WI38 (cell line): ENCODE measurements around the gene SYT8.
A peak's percentile ranks its signal among the peaks of the same experiment; 100 is the strongest.

ENCODE experiments used
- H3K4me3 ChIP-seq: 2 replicates; pipeline ENCODE4 v1.5.1; 2011; ENCODE audit warnings: low read depth, mild to moderate bottlenecking, control low read depth, low read length
- TF ChIP-seq, protein P1 (sequence below): IDR thresholded peaks from 2 replicates; pipeline ENCODE4 v1.5.1; 2012; ENCODE audit warnings: low read depth, mild to moderate bottlenecking, control low read depth, low read length

Gene SYT8

DNA sequence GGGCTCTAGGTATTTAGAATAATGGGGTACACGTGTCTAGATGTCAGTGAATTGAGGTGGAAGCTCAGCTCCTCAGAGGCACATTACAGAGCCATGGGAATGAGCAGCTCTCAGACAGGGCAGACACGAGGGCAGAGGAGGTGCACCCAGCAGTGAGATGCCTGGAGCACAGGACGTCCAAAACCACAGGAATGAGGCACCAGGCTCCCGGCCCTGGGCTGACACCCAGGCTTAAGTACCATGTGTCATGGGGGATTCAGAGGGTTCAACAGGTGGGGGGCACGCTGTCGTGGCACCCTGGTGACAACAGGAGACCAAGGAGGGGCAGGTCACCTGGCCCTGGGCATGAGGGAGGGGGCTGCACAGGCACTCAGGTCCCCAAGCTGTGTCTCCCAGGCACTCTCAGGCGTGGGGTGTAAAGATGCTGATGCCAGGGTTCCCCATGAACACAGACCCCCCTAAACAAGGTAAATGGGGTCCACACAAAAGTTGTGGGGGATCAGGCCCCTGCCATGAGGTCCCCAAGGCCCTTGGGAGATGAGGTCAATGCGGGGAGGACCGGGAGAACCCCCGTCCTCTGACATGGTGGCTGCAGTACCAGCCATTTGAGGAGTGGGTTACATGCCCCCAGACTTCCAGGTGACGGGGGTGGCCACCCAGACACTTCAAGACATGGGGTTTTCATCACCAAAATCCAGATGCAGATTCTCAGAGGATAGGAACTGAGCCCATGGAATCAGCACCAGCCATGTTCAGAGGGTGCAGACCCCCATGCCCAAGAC lies 5.6 kb upstream of the SYT8 start:
- H3K4me3 ChIP-seq: no peak overlapping the region
- TF ChIP-seq, protein P1, sequence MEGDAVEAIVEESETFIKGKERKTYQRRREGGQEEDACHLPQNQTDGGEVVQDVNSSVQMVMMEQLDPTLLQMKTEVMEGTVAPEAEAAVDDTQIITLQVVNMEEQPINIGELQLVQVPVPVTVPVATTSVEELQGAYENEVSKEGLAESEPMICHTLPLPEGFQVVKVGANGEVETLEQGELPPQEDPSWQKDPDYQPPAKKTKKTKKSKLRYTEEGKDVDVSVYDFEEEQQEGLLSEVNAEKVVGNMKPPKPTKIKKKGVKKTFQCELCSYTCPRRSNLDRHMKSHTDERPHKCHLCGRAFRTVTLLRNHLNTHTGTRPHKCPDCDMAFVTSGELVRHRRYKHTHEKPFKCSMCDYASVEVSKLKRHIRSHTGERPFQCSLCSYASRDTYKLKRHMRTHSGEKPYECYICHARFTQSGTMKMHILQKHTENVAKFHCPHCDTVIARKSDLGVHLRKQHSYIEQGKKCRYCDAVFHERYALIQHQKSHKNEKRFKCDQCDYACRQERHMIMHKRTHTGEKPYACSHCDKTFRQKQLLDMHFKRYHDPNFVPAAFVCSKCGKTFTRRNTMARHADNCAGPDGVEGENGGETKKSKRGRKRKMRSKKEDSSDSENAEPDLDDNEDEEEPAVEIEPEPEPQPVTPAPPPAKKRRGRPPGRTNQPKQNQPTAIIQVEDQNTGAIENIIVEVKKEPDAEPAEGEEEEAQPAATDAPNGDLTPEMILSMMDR: no peak

DNA sequence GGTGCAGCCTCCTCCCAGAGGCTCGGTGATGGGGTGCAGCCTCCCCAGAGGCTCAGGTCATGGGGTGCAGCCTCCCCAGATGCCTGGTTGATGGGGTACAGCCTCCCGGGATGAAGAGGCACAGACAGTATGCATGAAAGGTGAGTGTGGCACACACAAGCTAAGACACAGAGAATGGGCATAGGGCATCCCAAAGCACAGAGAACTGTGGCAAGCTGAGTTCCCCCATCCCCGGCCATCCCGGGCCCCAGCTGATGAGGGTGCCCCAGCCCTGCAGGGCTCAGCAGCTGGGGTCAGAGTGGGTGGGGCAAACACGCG lies 4.8 kb upstream of the SYT8 start:
- TF ChIP-seq, protein P1: no peak
- no peak overlapping the region for H3K4me3 ChIP-seq

DNA sequence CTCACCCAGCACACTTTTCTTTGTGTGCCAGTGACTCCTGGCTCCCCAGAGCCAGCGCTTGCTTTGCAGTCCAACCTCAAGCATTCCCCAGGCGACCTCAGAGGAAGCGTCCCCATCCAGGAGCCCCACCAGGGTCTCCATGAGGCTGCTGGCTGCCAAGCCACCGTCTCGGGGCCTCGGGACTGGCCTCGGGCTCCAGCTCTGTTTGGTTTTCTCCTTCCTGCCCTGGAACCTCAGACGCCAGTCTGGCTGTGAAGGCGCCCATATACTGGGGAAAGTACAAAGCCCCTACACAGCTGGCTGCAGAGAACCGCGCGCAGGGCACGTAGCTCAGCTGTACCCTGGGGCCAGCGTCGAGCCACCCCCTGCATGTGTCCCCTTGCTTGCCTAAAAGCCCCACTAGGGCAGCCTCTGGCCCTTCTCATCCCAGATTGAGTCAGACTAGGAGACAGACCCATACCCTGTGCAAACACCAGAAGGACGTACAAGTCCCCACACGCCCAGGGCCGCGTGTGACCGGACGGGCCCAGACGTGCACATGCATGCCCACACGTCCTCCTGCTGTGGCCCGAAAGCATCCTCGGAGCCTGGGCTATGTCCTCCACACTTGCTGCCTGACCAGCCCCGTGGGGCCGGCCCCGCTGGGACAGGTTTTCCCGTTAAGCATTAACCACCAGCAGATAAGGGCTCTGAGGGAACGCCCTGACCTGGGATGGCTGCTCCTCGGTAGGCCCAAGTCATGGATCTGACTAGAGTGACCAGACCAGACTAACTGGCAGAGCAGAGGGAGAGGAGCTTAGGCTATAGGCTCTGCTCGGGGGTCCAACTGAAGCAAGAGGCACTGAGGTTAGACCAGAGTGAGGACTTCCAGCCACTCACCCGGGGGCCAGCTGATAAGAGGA lies 4.2 kb upstream of the SYT8 start:
- TF ChIP-seq, protein P1: no peak

DNA sequence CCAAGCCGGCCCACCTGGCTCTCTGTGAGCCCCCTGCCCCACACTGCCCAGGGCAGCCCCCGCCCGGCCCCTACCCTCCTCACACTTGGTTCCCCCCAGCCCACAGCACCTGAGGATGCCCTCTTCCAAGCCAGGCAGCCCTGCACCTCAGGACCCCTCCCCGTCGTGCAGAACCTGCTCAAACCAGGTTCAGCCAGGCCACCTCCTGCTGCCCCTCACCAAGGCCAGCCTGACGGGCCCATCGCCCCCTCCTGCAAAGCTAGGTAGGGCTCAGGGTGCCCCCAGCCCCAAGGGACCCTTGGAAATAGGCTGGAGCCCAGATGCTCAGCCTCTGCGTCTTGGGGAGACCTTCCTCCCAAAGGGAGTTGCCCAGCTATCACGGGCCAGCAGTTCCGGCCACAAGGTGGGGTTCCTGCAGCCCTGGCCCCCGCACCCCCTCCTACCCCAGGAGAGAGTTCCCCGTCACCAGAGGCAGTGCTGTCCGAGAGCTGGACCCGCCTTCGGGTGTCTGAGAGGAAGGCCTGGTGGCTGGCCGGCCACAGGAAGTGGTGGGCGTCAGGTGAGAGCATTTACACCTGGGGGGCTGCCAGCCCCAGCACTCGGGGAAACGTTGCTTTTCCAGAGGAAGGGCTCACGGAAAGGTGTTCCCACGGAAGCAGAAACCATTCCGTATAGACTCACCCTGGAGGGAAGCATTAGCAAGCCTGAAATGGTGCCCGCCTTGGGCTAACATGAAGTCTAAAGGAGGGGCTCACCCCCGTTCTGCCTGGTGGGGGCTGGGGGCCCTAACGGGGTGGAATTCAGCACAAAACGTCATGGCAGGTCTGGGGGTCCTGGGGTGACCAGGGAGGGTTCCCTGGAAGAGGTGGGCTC lies 3.2 kb upstream of the SYT8 start:
- TF ChIP-seq, protein P1: no peak
- no peak overlapping the region for H3K4me3 ChIP-seq

More for the DNA sequence above, 4.2 kb upstream of the SYT8 start:
- no peak overlapping the region for H3K4me3 ChIP-seq

DNA sequence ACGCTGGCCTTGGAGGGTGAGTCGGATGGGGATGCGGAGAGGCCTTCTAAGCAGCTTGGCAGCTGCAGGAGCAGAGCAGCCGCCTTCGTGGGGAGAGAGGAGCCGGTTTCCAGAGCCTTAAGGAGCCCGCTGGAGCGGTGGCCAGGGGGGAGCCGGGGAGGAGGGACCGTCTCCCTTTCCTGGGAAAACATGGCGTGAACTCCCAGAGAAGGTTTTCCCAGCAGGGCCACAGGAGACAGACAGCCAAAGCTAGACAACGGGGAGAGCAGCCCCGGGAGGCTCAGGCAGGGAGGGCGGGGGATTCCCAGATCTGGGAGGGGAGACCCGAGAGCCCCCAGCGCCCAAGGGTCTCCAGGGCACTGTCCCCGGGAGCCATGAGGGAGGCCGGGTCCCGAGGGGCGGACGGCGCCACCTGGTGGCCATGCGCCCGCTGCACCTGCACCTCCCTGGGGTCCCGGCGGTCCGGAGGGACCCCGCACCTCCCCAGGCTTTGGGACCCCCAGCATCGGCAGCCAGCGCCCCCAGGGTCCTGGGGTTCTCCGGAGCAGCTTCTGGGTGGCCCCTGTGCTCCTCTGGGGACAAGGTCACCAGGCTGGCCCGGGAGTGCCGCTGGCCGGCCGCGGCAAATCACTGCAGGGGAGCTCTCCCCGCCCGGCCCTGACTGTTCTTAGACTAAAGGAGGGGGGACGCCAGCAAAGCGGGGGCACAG lies 2.4 kb upstream of the SYT8 start:
- H3K4me3 ChIP-seq: no peak overlapping the region
- TF ChIP-seq, protein P1: peak; percentile 97

DNA sequence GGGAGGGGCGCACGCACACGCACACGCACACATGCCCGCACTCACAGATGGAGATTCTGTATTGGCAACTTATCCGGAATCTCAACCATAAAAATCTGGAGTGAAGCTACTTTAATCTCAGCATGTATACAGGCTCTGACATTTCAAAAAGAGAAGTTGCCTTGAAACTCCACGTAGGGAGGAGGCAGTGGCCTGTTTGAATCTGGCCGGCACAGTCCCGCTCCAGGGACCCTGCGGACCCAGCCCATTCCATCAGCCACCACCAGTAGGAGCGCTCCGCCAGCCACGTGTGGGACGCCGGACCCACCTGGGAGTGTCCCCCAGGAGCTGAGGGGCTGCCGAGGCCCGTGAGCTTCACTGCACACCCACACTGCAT lies 1.9 kb upstream of the SYT8 start:
- no peak overlapping the region for H3K4me3 ChIP-seq
- TF ChIP-seq, protein P1: no peak
